GM12892 (cell line): ENCODE data around the gene SPATA22.

Experiments used
- POLR2A ChIP-seq: IDR thresholded peaks from 2 replicates; pipeline ENCODE4 v1.6.1; 2011; ENCODE audit warnings: low read depth, low read length, control low read depth
- POLR2AphosphoS5 ChIP-seq: IDR thresholded peaks from 2 replicates; pipeline ENCODE4 v1.6.1; 2011; ENCODE audit warnings: low read depth, low read length, control low read depth
- TAF1 ChIP-seq: IDR thresholded peaks from 2 replicates; pipeline ENCODE4 v1.6.1; 2011; ENCODE audit warnings: low read depth, mild to moderate bottlenecking, control low read depth, low read length, borderline replicate concordance

DNA sequence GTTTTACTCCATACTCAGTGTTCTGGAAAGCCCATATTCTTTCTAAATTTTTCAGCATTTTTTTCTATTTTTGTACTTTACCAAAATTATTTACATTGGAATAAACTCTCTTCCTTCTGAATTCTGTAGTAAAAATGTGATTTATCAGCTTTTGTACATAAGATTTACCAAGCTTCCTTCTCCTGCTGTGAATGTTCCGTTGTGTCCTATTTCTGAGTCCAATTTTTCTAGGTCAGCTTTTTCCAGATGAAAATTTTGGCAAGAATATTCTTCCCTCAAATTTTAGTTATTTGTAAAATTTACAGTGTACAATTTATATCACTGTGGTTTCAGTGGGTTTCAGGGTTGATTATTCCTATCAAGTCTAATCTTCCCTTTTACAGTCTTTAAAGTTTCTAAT, 31.7 kb upstream of the SPATA22 start:
- TF ChIP-seq POLR2AphosphoS5 (no peak), POLR2A (no peak), TAF1 (no peak)
